ENCODE results near the gene KDM2A.

GRCh38 chr11:67116758-67117105 lies 2.3 kb upstream of the KDM2A start:
- TF ChIP-seq CTCF (IDR thresholded peaks at IDR 0.05) (no peak), POLR2A (IDR thresholded peaks at IDR 0.05) (no peak), EP300 (IDR thresholded peaks at IDR 0.05) (no peak), POLR2AphosphoS5 (IDR thresholded peaks at IDR 0.05) (no peak)
